HepG2 (cell line): ENCODE measurements around the gene RRP8. TPM values are rescaled to one million over a fixed set of nuclear protein-coding genes. Genes with fewer than 3 reads are reported as not detected.

Experiments
- ATAC-seq: fragments of 200-7000 bp; cut with Tn5 transposase; 3 replicates; pipeline ENCODE4 v1.9.1; 2020; ENCODE audit warnings: mild to moderate bottlenecking, moderate library complexity
- BruUV-seq: library from RNA; stranded (reverse); fragments of 400-500 nt; replicated peaks from 2 replicates; lab custom pipeline; 2021; lab: Mats Ljungman, UMichigan
- CTCF ChIA-PET: fragments of 300-600 bp; formaldehyde crosslinking; extraction: SDS; loops from one replicate; lab custom pipeline; 2021; ENCODE audit warnings: low total read pairs, inconsistent platforms, low intra/inter-chr PET ratio; lab: Yijun Ruan, JAX
- POLR2A ChIA-PET: fragments of 350-600 bp; sonication (Branson Sonifier 250); formaldehyde crosslinking; loops from one replicate; lab custom pipeline; 2020; ENCODE audit warnings: antibody characterized with exemption, inconsistent platforms; lab: Yijun Ruan, JAX
- DNase-seq: peaks from one replicate; pipeline ENCODE4 v3.0.0-alpha.2; 2015; ENCODE audit warnings: low spot score
- FAIRE-seq: peaks from 3 replicates; lab custom pipeline; 2011; peaks lifted over from hg19 to GRCh38; lab: Jason Lieb, UNC
- H2AFZ ChIP-seq: one replicate; pipeline ENCODE4 v1.6.1; 2011; ENCODE audit warnings: low read length, inconsistent platforms
- H3K27ac ChIP-seq: fragments of 300-600 bp; 3 replicates; pipeline ENCODE4 v1.8.0; 2011; ENCODE audit warnings: mixed run types, mild to moderate bottlenecking, mixed read lengths, low read length, inconsistent platforms; ENCODE audit not compliant: insufficient read depth; ENCODE audit errors: extremely low read length
- H3K27me3 ChIP-seq, 2 experiments: fragments of 200-600 bp in 1 of 2; 2 replicates in 1 of 2; 3 replicates in 1 of 2; pipeline versions ENCODE4 v1.6.0 to v1.8.0; 2011; ENCODE audit warnings: low read length in 2 of 2, mild to moderate bottlenecking in 2 of 2, moderate library complexity in 2 of 2, inconsistent platforms in 1 of 2; ENCODE audit not compliant: insufficient read depth in 2 of 2, control insufficient read depth in 1 of 2
- H3K36me3 ChIP-seq, 2 experiments: fragments of 200-600 bp in 1 of 2; replicated peaks in 1 of 2; 2 replicates in 1 of 2; 3 replicates in 1 of 2; pipeline versions ENCODE4 v1.5.1 to v1.8.0; 2011; ENCODE audit warnings: low read length in 2 of 2, inconsistent platforms in 1 of 2; ENCODE audit not compliant: insufficient read depth in 2 of 2, control insufficient read depth in 1 of 2
- H3K4me1 ChIP-seq: 2 replicates; pipeline ENCODE4 v1.5.1; 2012; ENCODE audit warnings: low read length, inconsistent platforms; ENCODE audit not compliant: insufficient read depth
- H3K4me2 ChIP-seq: 2 replicates; pipeline ENCODE4 v1.6.0; 2011; ENCODE audit warnings: low read depth, low read length, inconsistent platforms
- H3K4me3 ChIP-seq, 3 experiments: fragments of 200-600 bp in 1 of 3; sonication (generic), shearing (Covaris generic) in 1 of 3; replicated peaks in 1 of 3; 2 replicates each; pipeline ENCODE4 v1.5.1; 2011 to 2016; ENCODE audit warnings: low read length in 3 of 3, inconsistent platforms in 2 of 3, low read depth in 2 of 3, mild to moderate bottlenecking in 2 of 3, control low read depth in 1 of 3, mixed read lengths in 1 of 3; ENCODE audit not compliant: insufficient read depth in 1 of 3
- H3K79me2 ChIP-seq: one replicate; pipeline ENCODE4 v1.6.1; 2011; ENCODE audit warnings: low read length, inconsistent platforms; ENCODE audit not compliant: insufficient read depth
- H3K9ac ChIP-seq: 2 replicates; pipeline ENCODE4 v1.6.0; 2011; ENCODE audit warnings: mild to moderate bottlenecking, low read depth, low read length, inconsistent platforms; ENCODE audit not compliant: insufficient read depth
- H3K9me3 ChIP-seq: 2 replicates; pipeline ENCODE4 v1.5.1; 2012; ENCODE audit warnings: mild to moderate bottlenecking, low read length
- H4K20me1 ChIP-seq: 2 replicates; pipeline ENCODE4 v1.6.0; 2011; ENCODE audit warnings: inconsistent platforms, mild to moderate bottlenecking, low read length, moderate library complexity; ENCODE audit not compliant: insufficient read depth
- CCAR2 ChIP-seq: fragments of 200-400 bp; formaldehyde crosslinking; optimal IDR thresholded peaks from 2 replicates; pipeline ENCODE3; 2018; ENCODE audit warnings: low read depth, mild to moderate bottlenecking, low read length, moderate library complexity
- FOXO4 ChIP-seq: sonication (generic); formaldehyde crosslinking; conservative IDR thresholded peaks from 2 replicates; pipeline ENCODE4 v1.8.1; 2023; ENCODE audit warnings: missing genetic modification reagents
- GABPB1 ChIP-seq: IDR thresholded peaks from 2 replicates; pipeline ENCODE4 v1.6.1; 2016; ENCODE audit warnings: mild to moderate bottlenecking, missing genetic modification reagents, moderate library complexity, missing compliant biosample characterization
- HMG20A ChIP-seq: IDR thresholded peaks from 2 replicates; pipeline ENCODE4 v1.6.1; 2016; ENCODE audit warnings: borderline replicate concordance
- KDM6A ChIP-seq: IDR thresholded peaks from 2 replicates; pipeline ENCODE4 v1.6.1; 2016; ENCODE audit warnings: low read depth
- KLF12 ChIP-seq: sonication (generic); formaldehyde crosslinking; IDR thresholded peaks from 2 replicates; pipeline ENCODE4 v1.4.0; 2020; ENCODE audit warnings: missing genetic modification reagents, borderline replicate concordance
- MBD4 ChIP-seq: IDR thresholded peaks from 2 replicates; pipeline ENCODE4 v1.6.1; 2012; ENCODE audit warnings: low read length, inconsistent platforms, borderline replicate concordance
- PAXIP1 ChIP-seq: sonication (generic); formaldehyde crosslinking; conservative IDR thresholded peaks from 2 replicates; pipeline ENCODE4 v1.4.0; 2020; ENCODE audit warnings: mild to moderate bottlenecking, missing genetic modification reagents, moderate library complexity
- TGIF2 ChIP-seq: IDR thresholded peaks from 2 replicates; pipeline ENCODE4 v1.6.1; 2016; ENCODE audit warnings: control low read depth, missing compliant biosample characterization
- ZKSCAN8 ChIP-seq: IDR thresholded peaks from 2 replicates; pipeline ENCODE4 v1.6.1; 2016; ENCODE audit warnings: borderline replicate concordance, missing genetic modification reagents, missing compliant biosample characterization
- ZNF292 ChIP-seq: sonication (generic); formaldehyde crosslinking; IDR thresholded peaks from 2 replicates; pipeline ENCODE4 v1.8.1; 2022; ENCODE audit warnings: mild to moderate bottlenecking, low read depth, missing genetic modification reagents, borderline replicate concordance
- ZNF580 ChIP-seq: IDR thresholded peaks from 2 replicates; pipeline ENCODE4 v1.6.1; 2016; ENCODE audit warnings: low read depth, borderline replicate concordance
- ZNF775 ChIP-seq: sonication (generic); formaldehyde crosslinking; IDR thresholded peaks from 2 replicates; pipeline ENCODE4 v1.4.0; 2020; ENCODE audit warnings: missing genetic modification reagents, mild to moderate bottlenecking, moderate library complexity, borderline replicate concordance
- WGBS: methylation state at CpG from one replicate; pipeline ENCODE4 v1.1.6; 2017; ENCODE audit warnings: low lambda C conversion rate; 5-methylcytosine and 5-hydroxymethylcytosine counted together
- in situ Hi-C: cut with HindIII; loops from 2 replicates; pipeline ENCODE4 v1.10.0; 2017; ENCODE audit warnings: low pct_unique_long_range_greater_than_20kb; ENCODE audit not compliant: extremely low pct_ligation_motif_present
- intact Hi-C: fragments of 100-400 bp; cut with micrococcal nuclease; formaldehyde crosslinking; loops from one replicate; pipeline ENCODE4 v1.10.0; 2022; ENCODE audit not compliant: unreplicated experiment
- polyA plus RNA-seq, 8 experiments: library from polyadenylated mRNA; depleted of rRNA in 3 of 8; stranded (reverse) in 7 of 8; unstranded in 1 of 8; fragments of >200 nt; fragmentation: Illumina TruSeq in 4 of 8; extraction: Trizol in 4 of 8; gene quantifications; 2 replicates each; pipeline versions ENCODE4 v1.2.1 to v1.2.3, GENCODE V29; 2011 to 2016; ENCODE audit warnings: low read depth in 4 of 8, missing spikeins in 1 of 8, mixed read lengths in 1 of 8; ENCODE audit not compliant: insufficient read depth in 1 of 8
- total RNA-seq, 5 experiments: library from RNA; depleted of rRNA; stranded (reverse); fragments of >200 nt; fragmentation: Illumina TruSeq; extraction: Trizol; gene quantifications; 2 replicates each; pipeline ENCODE4 v1.2.3, GENCODE V29; 2016; ENCODE audit warnings: low read depth in 1 of 5

The RRP8 gene
- total and polyA plus RNA-seq, 2 of the 13 experiments (the other 11 are each of a cell fraction or from before 2014, with no cell fraction given), result 7.2 to 21.6 TPM

- TF ChIP-seq MBD4, result no peak
- TF ChIP-seq, all 625 proteins: peak for 0
Observed at GRCh38 chr11:6553634-6554033, 49.8 kb downstream of the RRP8 start (continued).

GRCh38 chr11:6548641-6549040, 54.8 kb downstream of the RRP8 start:
- CTCF ChIA-PET, result no interaction called here

More at GRCh38 chr11:6548641-6549040, 54.8 kb downstream of the RRP8 start:
- no TSS peak for BruUV-seq
- ATAC-seq (no peak), DNase-seq (no peak), FAIRE-seq (no peak)
- POLR2A ChIA-PET, result interaction anchor here (1.2 kb wide), 1 partner anchor 58 kb away, joined by 4 read pairs; no protein-coding TSS in a partner anchor
- Histone ChIP-seq H3K9ac (no peak overlapping the region), H2AFZ (no peak overlapping the region), H4K20me1 (no peaks in the 10 kb centered on the region), H3K4me3 (no peak overlapping the region), H3K36me3 (peaks cover 0 to 1% of the 10 kb centered on the region in 2 experiments; a peak in 2 of 5 replicates), H3K27me3 (no peaks in the 10 kb centered on the region), H3K4me1 (no peaks in the 10 kb centered on the region), H3K79me2 (no peaks in the 10 kb centered on the region), H3K27ac (no peak overlapping the region), H3K9me3 (no peaks in the 10 kb centered on the region), H3K4me2 (no peak overlapping the region)
- TF ChIP-seq ZNF775 (CRISPR knock-in tag), result no peak
- no peak for TF ChIP-seq CCAR2
- TF ChIP-seq FOXO4, result no peak
- no peak for TF ChIP-seq HMG20A (CRISPR knock-in tag)
- TF ChIP-seq PAXIP1 (CRISPR knock-in tag), result no peak
- no peak for TF ChIP-seq KLF12
- no peak for TF ChIP-seq KDM6A (CRISPR knock-in tag)
- no peak for TF ChIP-seq TGIF2 (CRISPR knock-in tag)
- TF ChIP-seq GABPB1 (CRISPR knock-in tag), result no peak
- TF ChIP-seq ZKSCAN8 (CRISPR knock-in tag), result no peak
- no peak for TF ChIP-seq ZNF580 (CRISPR knock-in tag)
- TF ChIP-seq ZNF292 (CRISPR knock-in tag), result no peak
- in situ Hi-C loops, result loop anchor here (5.0 kb wide), 1 partner anchor 134 kb away; the partner anchor contains the start of gene MRPL17
- intact Hi-C loops, result no loop called here
- WGBS, result 82% methylated on average over 2 of the region's 3 CpGs
